EH (cell line): Measurements from ENCODE around the gene CARD11.
A peak's percentile ranks its signal among the peaks of the same experiment; 100 is the strongest.

ENCODE experiments used
- DNase-seq: peaks from one replicate; pipeline ENCODE4 v3.0.0-alpha.2; 2015; ENCODE audit warnings: low read depth

CARD11 gene

DNA sequence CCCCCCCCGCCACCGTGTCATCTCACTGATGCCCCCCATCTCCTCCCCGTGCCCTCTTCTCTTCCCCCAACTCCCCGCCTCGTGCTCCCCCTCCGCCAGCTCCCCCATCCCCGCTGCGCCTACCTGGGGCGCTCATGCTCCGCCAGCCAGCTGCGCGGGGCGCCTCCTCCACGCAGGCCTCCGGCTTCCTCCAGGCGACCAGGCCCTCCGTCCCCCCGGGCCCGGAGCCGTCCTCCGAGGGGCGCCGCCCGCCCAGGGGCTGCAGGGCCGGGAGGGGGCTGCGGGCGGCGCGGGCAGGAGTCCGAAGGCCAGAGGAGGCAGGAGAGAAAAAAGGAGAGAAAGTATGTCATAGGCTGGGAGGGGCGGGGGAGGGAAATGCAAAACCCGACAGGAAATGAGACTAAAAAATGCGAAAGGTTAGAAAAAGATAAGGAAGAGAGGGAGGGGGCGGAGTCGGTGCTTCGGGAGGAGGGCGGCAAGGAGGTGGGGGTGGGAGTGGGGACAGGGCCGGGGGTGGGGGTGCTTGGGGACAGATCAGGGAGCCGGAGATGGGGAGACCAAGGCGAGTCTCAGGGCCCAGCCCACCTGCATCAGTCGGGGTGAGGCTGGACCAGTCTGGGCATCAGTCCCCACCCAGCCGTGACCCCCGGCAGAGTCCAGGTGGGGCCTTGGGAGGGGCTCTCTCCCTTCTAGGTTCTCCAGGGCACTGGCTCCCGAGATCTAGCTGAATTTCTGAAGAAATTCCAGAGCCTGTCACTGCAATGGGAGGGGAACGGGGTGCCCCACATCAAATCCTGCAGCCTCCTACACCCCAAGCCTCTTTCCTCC, at the start of gene CARD11:
CARD11 (minus strand) TSS at position 324 of the 828 bp plus-strand sequence. CDS start 85,361 bp downstream, outside the sequence.
- no peak for DNase-seq

DNA sequence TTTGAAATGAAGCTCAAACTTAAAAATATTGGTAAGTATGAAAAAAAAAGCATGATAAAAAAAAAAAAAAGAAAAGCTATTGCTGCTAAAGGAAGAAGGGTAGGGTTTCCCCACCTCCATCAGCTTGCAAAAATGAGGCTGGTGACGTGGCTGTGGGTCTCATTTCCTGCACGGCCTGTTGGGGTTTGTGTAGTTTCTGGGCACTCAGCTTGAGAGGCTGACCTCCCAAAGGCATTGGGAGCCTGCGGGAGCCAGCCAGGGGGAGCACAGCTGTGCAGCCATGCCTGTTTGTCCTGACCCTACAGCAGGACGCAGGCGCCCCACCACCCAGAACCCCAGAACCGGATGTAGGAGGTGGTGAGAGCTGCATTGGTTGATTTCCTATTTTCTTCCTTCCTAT, 48.8 kb upstream of the CARD11 start:
- DNase-seq, result no peak

GRCh38 chr7:3091631-3092030, 48.0 kb upstream of the CARD11 start:
- DNase-seq, result no peak

GRCh38 chr7:3089493-3089892, 45.8 kb upstream of the CARD11 start:
- no peak for DNase-seq

GRCh38 chr7:3087243-3087755, 43.6 kb upstream of the CARD11 start:
- DNase-seq, result peak; percentile 1

DNA sequence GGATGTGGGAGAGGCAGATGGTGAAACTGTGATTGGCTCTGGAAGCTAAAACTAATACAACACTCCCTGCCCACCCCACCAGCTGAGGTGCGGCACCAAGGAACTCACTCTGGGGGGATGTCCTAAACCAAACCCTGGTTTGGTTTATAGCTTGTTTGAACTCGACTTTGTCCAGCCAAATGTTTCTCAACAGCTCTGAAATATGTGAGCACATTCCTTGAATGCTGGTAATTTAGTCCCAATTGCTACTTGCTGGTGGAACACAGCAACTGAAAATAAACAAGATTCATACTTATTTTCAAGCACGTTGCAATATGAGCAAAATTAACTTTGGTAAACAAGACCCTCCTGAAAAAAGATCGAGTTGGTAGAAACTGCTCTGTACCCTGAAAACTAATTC, 39.7 kb upstream of the CARD11 start:
- DNase-seq, result no peak

DNA sequence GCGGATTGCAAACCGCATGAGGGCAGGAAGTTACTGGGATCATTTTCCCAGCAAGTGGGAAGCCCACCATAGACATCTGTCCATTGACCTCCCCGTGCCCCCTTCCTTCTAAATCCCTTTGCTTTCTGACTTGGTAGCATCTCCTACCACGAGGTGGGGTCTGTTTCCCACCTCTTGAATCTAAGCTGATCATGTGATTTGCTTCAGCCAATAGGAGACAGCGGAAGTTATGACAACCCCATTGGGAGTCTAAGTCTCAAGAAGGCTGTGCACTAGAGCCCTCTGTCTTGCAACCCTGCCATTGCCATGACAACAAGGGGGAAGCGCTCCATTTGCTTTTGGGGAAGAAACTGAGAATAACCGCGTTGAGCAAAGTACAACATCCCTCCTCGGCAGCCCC, 39.2 kb upstream of the CARD11 start:
- DNase-seq, result no peak

GRCh38 chr7:3082386-3082785, 38.7 kb upstream of the CARD11 start:
- DNase-seq, result no peak

- DNase-seq, result no peak
These were observed 36.4 kb upstream of the CARD11 start for GRCh38 chr7:3080106-3080505.

- DNase-seq, result no peak
These were observed 34.8 kb upstream of the CARD11 start for GRCh38 chr7:3078514-3078913.

- no peak for DNase-seq
These were observed 33.0 kb upstream of the CARD11 start for GRCh38 chr7:3076700-3077099.

GRCh38 chr7:3076163-3076562, 32.5 kb upstream of the CARD11 start:
- no peak for DNase-seq

GRCh38 chr7:3075441-3075840, 31.8 kb upstream of the CARD11 start:
- DNase-seq, result no peak

DNA sequence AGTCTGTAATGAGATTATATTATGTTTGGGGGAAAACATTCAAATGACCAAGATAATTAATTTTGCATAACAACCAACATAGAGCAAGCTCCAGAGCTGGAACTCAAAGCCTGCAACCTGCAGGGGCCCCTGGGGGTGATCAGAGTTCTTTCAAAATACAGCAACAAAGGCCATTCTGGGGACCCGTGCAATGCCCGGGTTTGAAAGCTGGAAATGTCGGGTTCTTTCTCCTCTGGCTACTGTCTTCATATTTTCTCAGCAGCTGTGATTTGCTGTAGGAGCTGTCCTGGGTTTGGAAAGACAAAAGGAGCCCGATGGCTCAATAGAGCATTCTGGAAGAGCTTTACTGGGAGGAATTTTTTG, 30.8 kb upstream of the CARD11 start:
- no peak for DNase-seq

- DNase-seq, result no peak
These were observed 30.2 kb upstream of the CARD11 start for GRCh38 chr7:3073763-3074458.

GRCh38 chr7:3070908-3071307, 27.2 kb upstream of the CARD11 start:
- DNase-seq, result no peak

DNA sequence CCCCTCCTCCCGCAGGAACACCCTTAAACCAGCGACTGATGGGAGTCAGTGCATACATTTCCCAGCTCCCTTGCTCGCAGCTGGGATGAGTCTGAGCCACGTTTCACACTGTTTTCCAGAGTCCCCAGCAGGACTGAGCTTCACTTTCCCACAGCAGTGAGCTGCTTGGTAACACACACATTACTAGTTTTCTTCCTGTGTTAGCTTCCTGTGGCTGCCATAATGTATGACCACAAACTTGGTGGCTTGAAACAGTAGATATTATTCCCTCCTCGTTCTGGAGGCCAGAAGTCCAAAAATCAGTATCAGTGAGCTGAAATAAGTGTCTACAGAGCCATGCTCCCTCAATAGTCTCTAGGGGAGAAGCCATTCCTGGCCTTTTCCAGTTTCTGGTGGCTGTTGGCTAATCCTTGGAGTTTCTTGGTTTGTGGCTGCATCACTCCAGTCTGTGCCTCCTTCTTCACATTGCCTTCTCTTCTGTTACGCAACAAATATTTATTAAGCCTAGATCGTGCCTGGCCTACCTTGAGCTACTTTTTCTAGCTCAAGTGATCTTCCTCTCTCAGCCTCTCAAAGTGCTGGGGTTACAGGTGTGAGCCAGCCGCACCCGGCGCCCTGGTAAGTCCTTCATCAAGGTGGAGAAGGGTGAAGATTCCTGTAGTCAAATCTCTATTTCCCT, 26.2 kb upstream of the CARD11 start:
- DNase-seq, result no peak

DNA sequence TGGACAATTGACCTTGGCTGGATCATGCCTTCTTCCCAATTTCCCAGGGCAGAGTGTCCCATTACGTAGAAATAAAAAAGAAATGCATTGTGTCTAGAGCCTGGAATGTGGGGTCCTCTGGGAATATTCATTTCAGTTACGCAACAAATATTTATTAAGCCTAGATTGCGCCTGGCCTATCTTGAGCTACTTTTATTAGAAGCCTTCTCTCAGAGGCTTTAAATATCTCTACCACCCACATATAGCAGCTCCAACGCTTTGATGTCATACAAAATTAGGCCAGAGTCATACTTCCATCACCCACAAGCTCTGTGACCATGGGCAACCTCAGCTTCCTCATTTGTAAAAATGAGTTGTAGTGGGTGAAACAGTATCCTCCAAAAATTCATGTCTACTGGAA, 24.9 kb upstream of the CARD11 start:
- DNase-seq, result no peak

- DNase-seq, result no peak
These were observed 24.1 kb upstream of the CARD11 start for GRCh38 chr7:3067606-3068380.

GRCh38 chr7:3067193-3067592, 23.5 kb upstream of the CARD11 start:
- no peak for DNase-seq

DNA sequence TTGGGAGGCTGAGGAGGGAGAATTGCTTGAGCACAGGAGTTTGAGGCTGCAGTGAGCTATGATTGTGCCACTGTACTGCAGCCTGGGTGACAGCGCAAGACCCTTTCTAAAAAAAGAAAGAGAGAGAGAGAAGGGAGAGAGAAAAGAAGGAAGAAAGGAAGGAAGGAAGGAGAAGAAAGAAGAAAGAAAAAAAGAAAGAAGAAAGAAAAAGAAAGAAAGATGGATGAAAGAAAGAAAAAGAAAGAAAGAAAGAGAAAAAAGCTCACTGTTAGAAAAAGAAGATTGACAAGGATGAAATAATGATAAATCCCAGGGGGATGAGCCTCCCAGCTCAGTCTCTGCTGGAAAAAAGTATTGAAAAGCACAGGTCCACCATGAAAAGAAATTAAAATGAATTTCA, 22.8 kb upstream of the CARD11 start:
- DNase-seq, result no peak

- DNase-seq, result no peak
These were observed 22.1 kb upstream of the CARD11 start for GRCh38 chr7:3065724-3066143.
